ENCODE results near the gene NOP16. TPM values are rescaled to one million over a fixed set of nuclear protein-coding genes. Genes with fewer than 3 reads are reported as not detected.

Gene NOP16
- total RNA-seq, 1 donor from 2014 or later, result 46.3 TPM

DNA sequence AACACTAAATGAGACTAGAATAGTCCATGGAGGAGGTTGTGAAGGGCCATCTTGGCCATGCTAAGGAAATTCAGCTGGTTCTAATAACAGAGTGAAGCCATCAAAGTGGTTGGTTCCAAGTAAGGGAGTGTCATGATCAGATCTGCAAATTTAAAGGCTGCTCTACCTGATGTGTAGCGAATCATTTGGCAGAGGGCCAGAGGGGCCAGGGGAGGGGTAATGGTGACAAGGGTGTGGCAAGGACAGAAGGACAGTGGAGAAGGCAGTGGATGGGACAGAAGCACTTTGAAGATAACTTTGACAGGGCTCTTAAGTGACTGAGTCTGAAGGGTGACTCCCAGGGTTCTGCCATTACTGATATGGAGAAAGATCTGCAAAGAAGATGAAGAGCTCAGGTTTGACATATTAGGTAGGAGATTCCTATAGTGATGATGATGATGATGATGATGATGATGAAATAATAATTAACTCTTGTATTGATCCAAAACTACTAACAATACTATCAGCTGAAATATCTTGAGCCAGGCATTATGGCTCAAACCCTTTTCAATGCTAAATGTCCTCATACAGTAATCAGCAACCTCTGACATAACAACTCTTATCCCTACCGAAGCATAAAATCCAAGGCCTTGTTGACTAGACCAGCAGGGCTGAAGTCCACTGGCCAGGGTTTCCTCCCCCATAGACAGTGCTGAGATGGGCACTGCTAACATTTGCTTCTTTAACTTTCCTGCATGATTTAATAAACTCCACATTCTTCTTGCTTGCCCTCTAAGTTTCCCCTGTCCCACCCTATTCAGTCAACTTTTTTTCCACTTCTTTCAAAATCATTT, 46.9 kb downstream of the NOP16 start:
- no peaks in the 10 kb centered on the region for H4K20me1 ChIP-seq (ENCODE audit: insufficient read depth, low read length)
- no peaks in the 10 kb centered on the region for H3K9me3 Mint-ChIP-seq (ENCODE audit: unreplicated experiment)
- H3K9ac ChIP-seq (ENCODE audit: low read length), result no peak overlapping the region
- H3K4me3 ChIP-seq (ENCODE audit: insufficient read depth, low read depth, low read length), result no peak overlapping the region
- no peak overlapping the region for H2AFZ ChIP-seq (ENCODE audit: low read depth, low read length)
- no peaks in the 10 kb centered on the region for H3K27me3 Mint-ChIP-seq (ENCODE audit: low read depth, unreplicated experiment)
- no peaks in the 10 kb centered on the region for H3K4me1 Mint-ChIP-seq (ENCODE audit: low read depth, unreplicated experiment)
- H3K79me2 ChIP-seq (ENCODE audit: insufficient read depth, low read length), result no peaks in the 10 kb centered on the region
- H3K4me3 Mint-ChIP-seq (ENCODE audit: unreplicated experiment), result no peak overlapping the region
- DNase-seq (ENCODE audit: low read depth), result no peak
- H3K4me1 ChIP-seq (ENCODE audit: insufficient read depth, low read length), result no peaks in the 10 kb centered on the region
- TF ChIP-seq CTCF (IDR thresholded peaks at IDR 0.05; ENCODE audit: insufficient read depth, low read depth, low read length) (no peak), EZH2 (IDR thresholded peaks at IDR 0.05; ENCODE audit: insufficient read depth, low read length) (no peak)
- H3K27me3 ChIP-seq (ENCODE audit: insufficient read depth, low read length), result no peaks in the 10 kb centered on the region
- no peaks in the 10 kb centered on the region for H3K9me3 ChIP-seq (ENCODE audit: insufficient read depth, low read depth, low read length)
- no peak overlapping the region for H3K27ac Mint-ChIP-seq (ENCODE audit: unreplicated experiment)
- H3K27ac ChIP-seq (ENCODE audit: low read depth, low read length), result no peak overlapping the region
- peaks cover 11% of the 10 kb centered on the region for H3K36me3 Mint-ChIP-seq (ENCODE audit: low read depth, unreplicated experiment)
- H3K36me3 ChIP-seq (ENCODE audit: insufficient read depth, low read length), result peaks cover 30% of the 10 kb centered on the region
- no peak for FAIRE-seq
- H3K4me2 ChIP-seq (ENCODE audit: low read length), result no peak overlapping the region

- H3K4me1 ChIP-seq (ENCODE audit: insufficient read depth, low read length), result no peaks in the 10 kb centered on the region
- Mint-ChIP-seq H3K9me3 (ENCODE audit: unreplicated experiment) (no peaks in the 10 kb centered on the region), H3K4me3 (ENCODE audit: unreplicated experiment) (no peak overlapping the region), H3K4me1 (ENCODE audit: low read depth, unreplicated experiment) (no peaks in the 10 kb centered on the region), H3K27me3 (ENCODE audit: low read depth, unreplicated experiment) (no peaks in the 10 kb centered on the region), H3K36me3 (ENCODE audit: low read depth, unreplicated experiment) (peaks cover 13% of the 10 kb centered on the region), H3K27ac (ENCODE audit: unreplicated experiment) (no peak overlapping the region)
- H2AFZ ChIP-seq (ENCODE audit: low read depth, low read length), result no peak overlapping the region
- TF ChIP-seq CTCF (IDR thresholded peaks at IDR 0.05; ENCODE audit: insufficient read depth, low read depth, low read length), result no peak
- TF ChIP-seq EZH2 (IDR thresholded peaks at IDR 0.05; ENCODE audit: insufficient read depth, low read length), result no peak
- no peaks in the 10 kb centered on the region for H4K20me1 ChIP-seq (ENCODE audit: insufficient read depth, low read length)
- no peak for DNase-seq (ENCODE audit: low read depth)
- H3K4me3 ChIP-seq (ENCODE audit: insufficient read depth, low read depth, low read length), result no peak overlapping the region
- no peak overlapping the region for H3K9ac ChIP-seq (ENCODE audit: low read length)
- no peaks in the 10 kb centered on the region for H3K9me3 ChIP-seq (ENCODE audit: insufficient read depth, low read depth, low read length)
- FAIRE-seq, result no peak
- no peak overlapping the region for H3K4me2 ChIP-seq (ENCODE audit: low read length)
- H3K36me3 ChIP-seq (ENCODE audit: insufficient read depth, low read length), result peaks cover 16% of the 10 kb centered on the region
- no peaks in the 10 kb centered on the region for H3K27me3 ChIP-seq (ENCODE audit: insufficient read depth, low read length)
- no peaks in the 10 kb centered on the region for H3K79me2 ChIP-seq (ENCODE audit: insufficient read depth, low read length)
- H3K27ac ChIP-seq (ENCODE audit: low read depth, low read length), result no peak overlapping the region
Measured at GRCh38 chr5:176339304-176339703, 49.1 kb downstream of the NOP16 start.

DNA sequence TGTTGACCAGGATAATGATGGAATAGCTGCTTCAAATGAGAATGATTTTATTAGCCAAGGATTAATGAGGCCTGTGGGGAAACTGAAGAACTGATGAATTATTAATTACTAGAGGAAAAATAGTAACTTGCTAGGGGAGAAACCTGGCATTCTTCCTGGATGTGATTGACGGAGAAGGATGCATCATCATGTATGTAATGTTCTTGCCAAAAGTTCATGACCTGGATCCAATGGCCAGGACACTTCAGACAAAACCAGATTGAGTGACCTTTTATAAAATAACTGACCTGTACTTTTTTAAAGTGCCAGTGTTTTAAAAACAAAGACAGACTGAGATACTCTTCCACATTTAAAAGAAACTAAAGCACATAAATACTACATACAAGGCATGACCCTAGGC, 50.5 kb downstream of the NOP16 start:
- H3K4me1 ChIP-seq (ENCODE audit: insufficient read depth, low read length), result no peaks in the 10 kb centered on the region
- peaks cover 16% of the 10 kb centered on the region for H3K36me3 ChIP-seq (ENCODE audit: insufficient read depth, low read length)
- no peak overlapping the region for H3K4me2 ChIP-seq (ENCODE audit: low read length)
- H3K4me3 ChIP-seq (ENCODE audit: insufficient read depth, low read depth, low read length), result no peak overlapping the region
- no peaks in the 10 kb centered on the region for H4K20me1 ChIP-seq (ENCODE audit: insufficient read depth, low read length)
- no peak for FAIRE-seq
- Mint-ChIP-seq H3K36me3 (ENCODE audit: low read depth, unreplicated experiment) (peaks cover 18% of the 10 kb centered on the region), H3K9me3 (ENCODE audit: unreplicated experiment) (peaks cover 3% of the 10 kb centered on the region), H3K4me1 (ENCODE audit: low read depth, unreplicated experiment) (no peaks in the 10 kb centered on the region), H3K4me3 (ENCODE audit: unreplicated experiment) (no peak overlapping the region), H3K27ac (ENCODE audit: unreplicated experiment) (no peak overlapping the region), H3K27me3 (ENCODE audit: low read depth, unreplicated experiment) (no peaks in the 10 kb centered on the region)
- H3K9me3 ChIP-seq (ENCODE audit: insufficient read depth, low read depth, low read length), result no peaks in the 10 kb centered on the region
- no peaks in the 10 kb centered on the region for H3K79me2 ChIP-seq (ENCODE audit: insufficient read depth, low read length)
- H2AFZ ChIP-seq (ENCODE audit: low read depth, low read length), result no peak overlapping the region
- no peak overlapping the region for H3K9ac ChIP-seq (ENCODE audit: low read length)
- H3K27ac ChIP-seq (ENCODE audit: low read depth, low read length), result no peak overlapping the region
- DNase-seq (ENCODE audit: low read depth), result no peak
- H3K27me3 ChIP-seq (ENCODE audit: insufficient read depth, low read length), result no peaks in the 10 kb centered on the region
- TF ChIP-seq CTCF (IDR thresholded peaks at IDR 0.05; ENCODE audit: insufficient read depth, low read depth, low read length), result no peak
- TF ChIP-seq EZH2 (IDR thresholded peaks at IDR 0.05; ENCODE audit: insufficient read depth, low read length), result no peak
